IMR-90 (cell line): ENCODE results near the gene AP3S1.

Experiments
- CTCF ChIP-seq: conservative IDR thresholded peaks from 2 replicates; pipeline ENCODE4 v1.5.1; 2012; ENCODE audit warnings: mild to moderate bottlenecking, low read depth, low read length, improper control_type of control experiment
- MAFK ChIP-seq: IDR thresholded peaks from 2 replicates; pipeline ENCODE4 v1.6.1; 2012; ENCODE audit warnings: low read depth, low read length, improper control_type of control experiment
- MAZ ChIP-seq: IDR thresholded peaks from 2 replicates; pipeline ENCODE4 v1.6.1; 2012; ENCODE audit warnings: low read depth, mild to moderate bottlenecking, low read length, improper control_type of control experiment, moderate library complexity, borderline replicate concordance
- MXI1 ChIP-seq: IDR thresholded peaks from 2 replicates; pipeline ENCODE4 v1.6.1; 2012; ENCODE audit warnings: low read depth, mild to moderate bottlenecking, low read length, moderate library complexity, borderline replicate concordance
- NFE2L2 ChIP-seq: fragments of 150-350 bp; IDR thresholded peaks from 2 replicates; pipeline ENCODE4 v1.6.1; 2016; ENCODE audit warnings: low read depth, mild to moderate bottlenecking, low read length
- POLR2A ChIP-seq: IDR thresholded peaks from 2 replicates; pipeline ENCODE4 v1.6.1; 2012; ENCODE audit warnings: mild to moderate bottlenecking, low read depth, low read length
- RAD21 ChIP-seq: IDR thresholded peaks from 2 replicates; pipeline ENCODE4 v1.6.1; 2012; ENCODE audit warnings: low read length, improper control_type of control experiment
- RCOR1 ChIP-seq: IDR thresholded peaks from 2 replicates; pipeline ENCODE4 v1.6.1; 2012; ENCODE audit warnings: mild to moderate bottlenecking, low read length, improper control_type of control experiment; ENCODE audit not compliant: insufficient replicate concordance
- RFX5 ChIP-seq: IDR thresholded peaks from 2 replicates; pipeline ENCODE4 v1.8.0; 2012; ENCODE audit warnings: low read depth, mild to moderate bottlenecking, low read length, moderate library complexity
- SMC3 ChIP-seq: fragments of 150-350 bp; IDR thresholded peaks from 2 replicates; pipeline ENCODE4 v1.6.1; 2016; ENCODE audit warnings: low read depth, mild to moderate bottlenecking, antibody characterized with exemption, low read length, moderate library complexity
- TF ChIP-seq, protein P1 (sequence below): fragments of 150-350 bp; IDR thresholded peaks from 2 replicates; pipeline ENCODE4 v1.6.1; 2016; ENCODE audit warnings: low read depth, mild to moderate bottlenecking, low read length, moderate library complexity, borderline replicate concordance

DNA sequence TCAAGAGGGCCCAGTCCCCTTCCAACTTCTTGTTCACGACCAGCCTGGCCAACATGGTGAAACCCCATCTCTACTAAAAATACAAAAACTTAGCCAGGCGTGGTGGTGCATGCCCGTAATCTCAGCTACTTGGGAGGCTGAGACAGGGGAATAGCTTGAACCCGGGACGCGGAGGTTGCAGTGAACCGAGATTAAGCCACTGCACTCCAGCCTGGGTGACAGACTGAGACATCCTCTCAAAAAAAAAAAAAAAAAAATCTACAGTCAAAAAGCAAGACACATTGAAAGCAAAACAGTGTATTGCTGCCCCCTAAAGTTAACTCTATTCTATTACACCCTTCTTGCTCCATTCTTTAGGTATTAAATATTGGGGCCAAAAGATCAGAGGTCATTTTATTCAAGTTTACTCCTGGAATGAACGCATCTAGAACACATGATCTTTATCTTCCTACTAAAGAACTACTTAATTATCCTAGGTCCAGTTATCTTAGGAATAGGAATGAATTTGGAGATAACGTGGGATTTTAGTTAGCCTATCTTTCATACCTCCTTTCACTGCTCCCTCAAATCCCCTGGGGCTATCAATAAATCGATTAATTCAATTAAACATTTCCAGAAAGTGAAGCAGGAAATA lies 2.7 kb upstream of the AP3S1 start:
- TF ChIP-seq CTCF = peak; percentile 56
- TF ChIP-seq POLR2A = no peak
- no peak for TF ChIP-seq NFE2L2
- TF ChIP-seq, protein P1, sequence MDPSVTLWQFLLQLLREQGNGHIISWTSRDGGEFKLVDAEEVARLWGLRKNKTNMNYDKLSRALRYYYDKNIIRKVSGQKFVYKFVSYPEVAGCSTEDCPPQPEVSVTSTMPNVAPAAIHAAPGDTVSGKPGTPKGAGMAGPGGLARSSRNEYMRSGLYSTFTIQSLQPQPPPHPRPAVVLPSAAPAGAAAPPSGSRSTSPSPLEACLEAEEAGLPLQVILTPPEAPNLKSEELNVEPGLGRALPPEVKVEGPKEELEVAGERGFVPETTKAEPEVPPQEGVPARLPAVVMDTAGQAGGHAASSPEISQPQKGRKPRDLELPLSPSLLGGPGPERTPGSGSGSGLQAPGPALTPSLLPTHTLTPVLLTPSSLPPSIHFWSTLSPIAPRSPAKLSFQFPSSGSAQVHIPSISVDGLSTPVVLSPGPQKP = no peak
- no peak for TF ChIP-seq RCOR1
- TF ChIP-seq RAD21 = peak; percentile 46
- no peak for TF ChIP-seq RFX5
- no peak for TF ChIP-seq MAFK
- TF ChIP-seq SMC3 = peak; percentile 33; the same call in 1 of the 2 replicates
- TF ChIP-seq MAZ = no peak
- TF ChIP-seq MXI1 = no peak
